Ishikawa (cell line): Measurements from ENCODE around the gene KIF13A.

Experiments
- EP300 ChIP-seq: IDR thresholded peaks from 2 replicates; pipeline ENCODE4 v1.6.1; 2012; ENCODE audit warnings: borderline replicate concordance
- FOXM1 ChIP-seq: IDR thresholded peaks from 2 replicates; pipeline ENCODE4 v1.6.1; 2012; ENCODE audit warnings: low read depth, borderline replicate concordance
- NFIC ChIP-seq: IDR thresholded peaks from 2 replicates; pipeline ENCODE4 v1.6.1; 2012
- ZBTB7A ChIP-seq: IDR thresholded peaks from 2 replicates; pipeline ENCODE4 v1.6.1; 2012; ENCODE audit warnings: low read depth

- TF ChIP-seq EP300: no peak
- TF ChIP-seq FOXM1: no peak
- no peak for TF ChIP-seq NFIC
- TF ChIP-seq ZBTB7A: no peak
Observed at GRCh38 chr6:17968876-17969275, 18.6 kb downstream of the KIF13A start.
